ENCODE measurements around the gene KCNQ2.

The KCNQ2 gene

DNA sequence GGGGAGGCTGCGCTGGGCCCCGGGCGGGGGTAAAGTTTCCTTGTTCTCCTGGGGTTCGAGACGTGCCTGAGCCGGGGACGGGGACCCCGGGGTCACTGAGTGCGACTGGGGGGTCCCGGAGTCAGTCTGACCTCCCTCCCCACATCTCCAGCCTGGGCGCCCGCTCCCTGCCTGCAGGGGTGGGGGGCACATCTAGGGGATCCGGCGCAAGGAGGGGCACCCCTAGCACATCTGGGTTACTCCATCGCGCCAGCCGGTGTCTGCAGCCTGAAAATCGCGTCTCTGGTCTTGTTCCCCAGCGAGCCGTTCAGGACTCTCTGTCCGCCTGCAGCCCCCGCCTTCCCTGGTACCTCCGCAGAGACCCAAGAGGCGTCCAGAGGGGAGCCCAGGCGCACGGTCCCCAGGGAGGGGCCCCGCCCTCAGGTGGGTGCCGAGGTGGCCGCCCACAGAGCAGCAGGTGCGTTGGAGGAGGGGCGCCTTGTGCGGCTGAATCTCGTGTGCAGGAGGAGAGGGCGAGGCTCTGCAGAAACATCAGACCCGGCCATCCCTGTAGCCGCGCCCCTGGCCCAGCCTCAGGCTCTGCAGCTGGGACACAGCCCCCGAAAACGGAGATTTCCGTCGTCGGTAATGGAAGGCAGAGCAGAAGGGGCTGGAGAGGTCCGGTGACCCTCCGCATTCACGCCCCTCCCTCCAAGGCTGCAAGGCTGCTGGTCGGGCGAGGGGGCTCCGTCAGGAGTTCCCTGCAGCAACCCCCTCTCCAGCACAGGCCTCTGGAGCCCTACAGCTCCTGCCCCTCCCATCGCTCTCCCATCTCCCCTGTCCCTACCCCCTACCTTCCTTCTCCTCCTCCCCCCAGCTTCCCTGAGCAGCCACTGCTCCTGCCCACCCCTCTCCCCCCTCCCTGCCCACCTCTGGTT is 110.7 kb downstream of the KCNQ2 start:
- in situ Hi-C loops (cut with MboI; ENCODE audit: low sequenced_read_pairs) = no loop called here

GRCh38 chr20:63360850-63361518 is 111.5 kb downstream of the KCNQ2 start, which contains the start of gene CHRNA4:
TSS of gene CHRNA4 (minus strand) at chr20:63361349. CDS start at chr20:63361165, 184 bp downstream.
- in situ Hi-C loops (cut with MboI; ENCODE audit: low sequenced_read_pairs) = no loop called here

- in situ Hi-C loops (cut with MboI; ENCODE audit: low sequenced_read_pairs) = no loop called here
Measured at GRCh38 chr20:63359937-63360849, 112.3 kb downstream of the KCNQ2 start.

GRCh38 chr20:63359164-63359934 is 113.1 kb downstream of the KCNQ2 start:
- in situ Hi-C loops (cut with MboI; ENCODE audit: low sequenced_read_pairs) = no loop called here

DNA sequence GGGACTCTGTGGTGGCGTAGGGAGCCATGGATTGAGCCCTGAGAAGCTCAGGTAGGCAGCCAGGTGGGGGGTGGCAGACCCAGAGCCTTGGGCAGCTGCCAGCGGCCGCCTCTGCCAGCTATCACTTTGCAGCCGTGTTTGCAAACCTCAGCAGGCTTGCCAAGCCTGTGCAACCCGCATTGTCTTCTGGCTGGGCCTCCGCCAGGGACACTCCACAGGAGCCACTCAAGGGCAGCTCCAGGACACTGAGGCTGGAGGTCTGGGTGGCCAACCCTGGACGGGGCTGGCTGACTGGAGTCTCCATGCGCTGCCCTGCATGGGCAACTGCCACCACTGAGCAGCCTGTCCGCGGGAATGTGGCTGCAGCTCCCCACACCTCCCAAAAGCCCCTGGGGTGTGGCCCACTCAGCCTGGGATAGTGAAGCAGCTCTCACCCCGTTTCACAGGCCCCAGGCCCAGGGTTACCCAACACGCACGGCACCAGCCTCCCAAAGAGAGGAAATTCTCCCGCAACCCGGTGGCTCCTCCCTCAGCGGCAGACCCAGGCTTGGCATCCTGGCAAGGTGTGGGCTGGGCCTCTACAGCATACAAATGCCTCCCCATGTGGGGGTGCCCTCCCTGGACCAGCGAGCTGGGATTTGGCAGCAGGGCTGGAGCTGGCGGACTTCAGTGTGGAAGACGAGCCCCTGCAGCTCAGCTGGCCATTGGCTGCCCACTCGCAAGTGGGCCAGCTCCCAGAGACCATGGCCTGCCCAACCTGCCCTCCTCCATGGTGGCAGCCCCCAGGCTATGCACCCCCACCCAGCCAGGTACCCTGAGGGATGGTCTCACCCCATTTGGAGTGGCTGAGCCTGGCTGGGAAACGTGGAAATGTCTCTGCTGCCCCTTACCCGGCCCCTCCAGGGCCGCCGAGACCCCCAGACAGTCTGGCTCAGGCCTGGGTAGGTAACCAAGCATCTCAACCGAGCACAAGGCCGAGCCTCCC is 114.2 kb downstream of the KCNQ2 start:
- in situ Hi-C loops (cut with MboI; ENCODE audit: low sequenced_read_pairs) = no loop called here

DNA sequence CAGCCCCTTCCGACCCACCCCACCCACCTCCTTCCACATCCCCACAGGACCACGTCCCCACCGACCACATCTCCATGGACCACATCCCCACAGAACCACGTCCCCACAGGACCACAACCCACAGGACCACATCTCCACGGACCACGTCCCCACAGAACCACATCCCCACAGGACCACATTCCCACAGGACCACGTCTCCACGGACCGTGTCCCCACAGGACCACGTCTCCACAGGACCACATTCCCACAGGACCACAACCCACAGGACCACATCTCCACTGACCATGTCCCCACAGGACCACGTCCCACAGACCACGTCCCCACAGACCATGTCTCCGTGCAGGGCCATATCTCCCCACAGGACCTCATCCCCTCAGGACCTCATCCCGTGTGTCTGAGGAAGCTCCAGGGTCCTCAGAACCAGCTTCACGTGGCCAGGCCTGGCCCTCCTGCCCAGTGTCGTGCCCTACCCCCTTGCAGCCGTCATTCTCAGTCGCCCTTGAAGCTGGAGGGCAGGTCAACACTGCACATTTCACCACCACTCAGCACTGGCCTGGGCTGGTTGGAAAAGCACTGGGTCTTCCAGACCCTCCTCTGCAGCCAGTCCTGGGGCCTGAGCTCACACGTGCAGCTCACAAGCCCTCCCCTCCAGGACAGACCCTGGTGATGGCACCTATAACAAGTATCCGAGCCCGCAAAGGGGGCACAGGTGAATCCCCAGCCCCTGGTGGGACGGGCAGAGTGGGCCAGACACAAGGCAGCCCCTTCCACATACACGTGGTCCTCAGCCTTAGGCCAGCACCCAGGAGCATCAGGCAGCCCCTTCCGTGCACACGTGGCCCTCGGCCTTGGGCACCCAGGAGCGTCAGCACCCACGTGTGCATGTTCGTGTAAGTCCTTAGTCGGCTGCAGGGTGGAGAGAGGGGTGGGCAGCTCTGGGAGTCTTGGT is 115.2 kb downstream of the KCNQ2 start:
- in situ Hi-C loops (cut with MboI; ENCODE audit: low sequenced_read_pairs) = no loop called here

GRCh38 chr20:63356511-63356910 is 115.9 kb downstream of the KCNQ2 start:
- in situ Hi-C loops (cut with MboI; ENCODE audit: low sequenced_read_pairs) = no loop called here

- in situ Hi-C loops (cut with MboI; ENCODE audit: low sequenced_read_pairs) = no loop called here
Measured at GRCh38 chr20:63355781-63356295, 116.6 kb downstream of the KCNQ2 start.

- in situ Hi-C loops (cut with MboI; ENCODE audit: low sequenced_read_pairs) = no loop called here
Measured at GRCh38 chr20:63354636-63355350, 117.7 kb downstream of the KCNQ2 start.

DNA sequence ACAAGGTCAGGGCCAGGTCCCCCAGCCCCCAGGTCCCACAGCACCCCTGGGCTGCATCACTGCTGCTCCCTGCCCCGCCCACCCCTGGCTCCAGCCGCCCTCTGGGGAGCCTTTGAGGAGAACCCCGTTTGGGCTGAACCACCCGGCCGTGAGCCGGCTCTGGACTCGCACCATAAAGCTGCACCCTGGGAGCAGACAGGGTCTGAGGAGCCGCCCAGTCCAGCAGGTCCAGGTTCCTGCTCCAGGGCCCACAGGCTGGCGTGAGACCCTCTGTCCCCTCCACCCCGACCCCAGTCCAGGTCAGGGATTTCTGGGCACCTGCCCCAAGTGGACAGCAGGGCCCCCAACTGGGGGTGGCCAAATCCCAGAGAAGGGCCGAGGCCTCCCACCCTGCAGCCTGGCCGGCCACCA is 119.6 kb downstream of the KCNQ2 start:
- in situ Hi-C loops (cut with MboI; ENCODE audit: low sequenced_read_pairs) = no loop called here

- in situ Hi-C loops (cut with MboI; ENCODE audit: low sequenced_read_pairs) = no loop called here
Measured at GRCh38 chr20:63351811-63352591, 120.5 kb downstream of the KCNQ2 start.

DNA sequence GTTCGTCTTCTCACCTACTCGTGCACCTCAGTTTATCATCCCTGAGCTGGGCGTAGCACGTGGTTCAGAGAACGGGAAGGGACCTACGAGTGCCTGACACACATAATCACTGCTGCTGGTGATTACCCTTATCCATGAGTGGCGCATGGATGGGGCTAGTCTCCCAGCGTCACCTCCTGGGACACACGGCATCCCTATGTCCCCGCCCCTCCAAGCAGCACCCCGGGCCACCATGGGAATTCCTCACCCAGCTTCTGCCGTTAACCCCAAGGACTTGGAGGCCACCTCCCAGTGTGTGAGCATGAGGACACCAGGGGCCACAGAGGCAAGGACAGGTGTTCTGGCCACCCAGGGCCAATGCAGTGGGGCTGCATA is 121.1 kb downstream of the KCNQ2 start:
- in situ Hi-C loops (cut with MboI; ENCODE audit: low sequenced_read_pairs) = no loop called here

DNA sequence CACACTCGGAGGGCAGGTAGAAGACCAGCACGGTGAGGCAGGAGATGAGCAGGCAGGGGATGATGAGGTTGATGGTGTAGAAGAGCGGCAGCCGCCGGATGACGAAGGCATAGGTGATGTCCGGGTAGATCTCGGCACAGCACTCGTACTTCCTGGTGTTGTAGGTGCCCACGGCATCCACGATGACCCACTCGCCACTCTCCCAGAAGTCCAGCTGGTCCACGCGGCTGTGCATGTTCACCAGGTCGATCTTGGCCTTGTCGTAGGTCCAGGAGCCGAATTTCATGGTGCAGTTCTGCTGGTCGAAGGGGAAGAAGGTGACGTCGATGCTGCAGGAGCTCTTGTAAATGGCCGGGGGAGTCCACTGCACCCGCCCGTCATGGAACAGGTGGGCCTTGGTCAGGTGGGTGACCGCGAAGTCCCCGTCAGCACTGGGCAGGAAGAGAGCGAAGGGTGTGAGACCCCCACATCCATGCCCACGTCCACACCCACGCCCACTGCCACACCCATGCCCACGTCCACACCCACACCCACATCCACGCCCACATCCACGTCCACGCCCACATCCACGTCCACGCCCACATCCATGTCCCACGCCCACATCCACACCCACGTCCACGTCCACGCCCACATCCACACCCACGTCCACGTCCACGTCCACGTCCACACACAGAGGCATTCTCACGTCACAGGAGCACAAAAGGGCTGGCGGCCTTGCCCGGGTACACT is 121.7 kb downstream of the KCNQ2 start:
- in situ Hi-C loops (cut with MboI; ENCODE audit: low sequenced_read_pairs) = no loop called here

All from HL-60/S4 treated with phorbol 12-myristate 13-acetate at 8.2 ng/mL for 4 days and 3 days (cell line).